Epithelial cell of proximal tubule (primary cell): ENCODE data around the gene SLCO4A1. TPM values are rescaled to one million over a fixed set of nuclear protein-coding genes. Genes with fewer than 3 reads are reported as not detected.

Experiments used
- DNase-seq: peaks from one replicate; pipeline ENCODE4 v3.0.0-alpha.2; 2011; ENCODE audit warnings: low read depth
- H3K4me3 ChIP-seq: 2 replicates; pipeline ENCODE4 v1.5.1; 2011; ENCODE audit warnings: low read depth, mild to moderate bottlenecking, low read length
- total RNA-seq: library from RNA; depleted of rRNA; stranded (reverse); fragments of >200 nt; gene quantifications from 2 replicates; pipeline ENCODE4 v1.2.3, GENCODE V29; 2015
- TF ChIP-seq, protein P1 (sequence below): conservative IDR thresholded peaks from 2 replicates; pipeline ENCODE4 v1.5.1; 2012; ENCODE audit warnings: low read depth, mild to moderate bottlenecking, low read length

The SLCO4A1 gene
- total RNA-seq, 1 donor from 2014 or later: 57.3 TPM

GRCh38 chr20:62710221-62710885 is 68.0 kb downstream of the SLCO4A1 start:
- H3K4me3 ChIP-seq: no peak overlapping the region
- TF ChIP-seq, protein P1, sequence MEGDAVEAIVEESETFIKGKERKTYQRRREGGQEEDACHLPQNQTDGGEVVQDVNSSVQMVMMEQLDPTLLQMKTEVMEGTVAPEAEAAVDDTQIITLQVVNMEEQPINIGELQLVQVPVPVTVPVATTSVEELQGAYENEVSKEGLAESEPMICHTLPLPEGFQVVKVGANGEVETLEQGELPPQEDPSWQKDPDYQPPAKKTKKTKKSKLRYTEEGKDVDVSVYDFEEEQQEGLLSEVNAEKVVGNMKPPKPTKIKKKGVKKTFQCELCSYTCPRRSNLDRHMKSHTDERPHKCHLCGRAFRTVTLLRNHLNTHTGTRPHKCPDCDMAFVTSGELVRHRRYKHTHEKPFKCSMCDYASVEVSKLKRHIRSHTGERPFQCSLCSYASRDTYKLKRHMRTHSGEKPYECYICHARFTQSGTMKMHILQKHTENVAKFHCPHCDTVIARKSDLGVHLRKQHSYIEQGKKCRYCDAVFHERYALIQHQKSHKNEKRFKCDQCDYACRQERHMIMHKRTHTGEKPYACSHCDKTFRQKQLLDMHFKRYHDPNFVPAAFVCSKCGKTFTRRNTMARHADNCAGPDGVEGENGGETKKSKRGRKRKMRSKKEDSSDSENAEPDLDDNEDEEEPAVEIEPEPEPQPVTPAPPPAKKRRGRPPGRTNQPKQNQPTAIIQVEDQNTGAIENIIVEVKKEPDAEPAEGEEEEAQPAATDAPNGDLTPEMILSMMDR: no peak

DNA sequence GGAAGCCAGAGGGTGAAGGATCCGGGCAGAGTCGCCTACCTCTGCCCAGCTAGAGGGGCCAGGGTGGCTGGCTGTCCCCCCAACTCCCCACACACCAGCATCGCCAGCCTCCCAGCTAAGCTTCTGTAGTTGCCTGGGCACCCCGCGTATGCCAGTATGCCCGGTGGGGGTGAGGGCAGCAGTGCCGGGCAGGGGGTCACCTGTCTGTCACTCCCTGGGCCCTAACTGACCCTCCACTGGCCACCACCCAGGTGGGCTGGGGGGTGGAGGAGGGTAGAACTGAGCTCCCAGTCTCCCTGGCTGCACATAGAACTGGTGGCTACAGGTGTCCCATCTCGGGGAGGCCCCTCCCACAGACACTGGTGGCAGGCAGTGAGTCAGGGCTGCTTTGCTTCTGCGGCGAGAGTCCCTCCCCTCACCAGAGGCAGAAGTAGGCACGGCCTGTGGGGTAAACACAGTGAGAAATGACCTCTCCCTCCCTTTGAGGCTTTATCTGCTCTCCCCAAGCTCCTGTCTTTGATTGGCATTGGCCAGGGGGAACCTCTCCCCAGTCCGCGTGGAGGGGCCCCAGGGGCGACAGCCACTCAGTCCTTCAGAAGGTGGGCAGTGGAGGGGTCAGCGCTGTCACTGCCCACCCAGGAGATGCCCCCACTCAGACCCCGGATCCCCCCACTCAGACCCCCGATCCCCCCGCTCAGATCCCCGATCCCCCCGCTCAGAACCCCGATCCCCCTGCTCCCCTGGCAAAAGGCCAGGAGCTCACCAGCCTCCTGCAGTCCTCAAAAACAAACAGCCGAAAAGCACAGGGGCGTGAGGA is 68.8 kb downstream of the SLCO4A1 start:
- TF ChIP-seq, protein P1: no peak
- no peak overlapping the region for H3K4me3 ChIP-seq
- no peak for DNase-seq

More at GRCh38 chr20:62710221-62710885, 68.0 kb downstream of the SLCO4A1 start:
- DNase-seq: no peak

DNA sequence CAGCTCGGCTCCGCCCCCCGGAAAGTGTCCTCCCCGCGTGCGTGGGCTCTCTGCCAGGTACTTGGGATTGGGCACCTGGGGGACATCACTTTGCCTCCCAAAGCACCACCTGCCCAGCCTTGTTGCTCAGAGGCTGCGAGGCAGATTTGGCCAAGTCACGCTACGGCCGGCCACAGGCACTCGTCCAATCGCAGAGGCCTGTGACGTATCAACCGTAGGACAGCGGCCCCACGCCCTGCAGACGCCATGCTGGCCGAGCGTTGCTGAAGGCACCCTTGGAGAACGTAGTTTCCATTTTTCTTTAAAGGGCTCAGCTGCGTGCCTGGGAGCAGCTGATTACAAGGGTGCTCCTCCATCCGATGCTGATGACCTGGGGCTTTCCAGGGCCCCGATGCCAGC is 69.4 kb downstream of the SLCO4A1 start:
- TF ChIP-seq, protein P1: no peak
- no peak for DNase-seq
- H3K4me3 ChIP-seq: no peak overlapping the region

GRCh38 chr20:62712606-62713005 is 70.3 kb downstream of the SLCO4A1 start:
- TF ChIP-seq, protein P1: no peak
- no peak for DNase-seq
- no peak overlapping the region for H3K4me3 ChIP-seq

DNA sequence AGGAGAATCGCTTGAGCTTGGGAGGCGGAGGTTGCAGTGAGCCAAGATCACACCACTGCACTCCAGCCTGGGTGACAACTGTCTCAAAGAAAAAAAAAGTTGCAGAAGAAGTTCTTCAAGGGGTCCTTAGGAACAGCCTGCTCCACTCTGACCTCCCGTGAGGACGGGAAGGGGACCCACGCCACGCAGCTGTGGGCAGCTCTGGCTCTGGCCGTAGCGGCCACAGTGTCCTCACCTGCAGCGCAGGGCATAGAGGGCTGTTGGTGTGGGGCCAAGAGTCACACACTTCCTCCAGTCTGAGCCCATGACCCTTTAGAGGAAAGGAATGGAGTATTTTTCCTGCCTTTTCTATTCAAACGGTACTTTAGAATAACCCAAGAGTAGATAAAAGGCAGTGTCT is 71.7 kb downstream of the SLCO4A1 start:
- TF ChIP-seq, protein P1: no peak
- H3K4me3 ChIP-seq: no peak overlapping the region
- no peak for DNase-seq

- H3K4me3 ChIP-seq: no peak overlapping the region
- TF ChIP-seq, protein P1: no peak
- DNase-seq: no peak
These were observed 72.5 kb downstream of the SLCO4A1 start for GRCh38 chr20:62714799-62715198.

DNA sequence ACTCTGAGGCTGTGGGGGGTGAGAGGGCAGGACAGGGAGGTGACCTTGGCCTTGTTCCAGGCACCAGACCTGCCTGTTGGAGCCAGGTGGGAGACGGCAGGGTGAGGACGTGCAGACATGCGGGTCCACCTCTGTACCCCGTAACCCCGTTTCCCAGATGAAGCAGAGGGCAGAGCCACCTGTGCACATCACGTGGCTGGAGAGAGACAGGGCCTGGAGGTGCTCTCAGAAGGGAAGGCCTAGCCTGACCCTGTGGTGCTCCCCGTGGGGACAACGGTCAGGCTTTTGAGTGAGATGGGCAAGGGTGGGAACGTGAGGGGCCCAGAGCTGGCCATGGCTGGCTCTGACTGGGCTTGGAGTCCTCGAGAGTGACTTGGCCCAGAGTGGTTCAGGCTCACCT is 72.9 kb downstream of the SLCO4A1 start:
- DNase-seq: no peak
- H3K4me3 ChIP-seq: no peak overlapping the region
- TF ChIP-seq, protein P1: no peak
